PC-3 (cell line): Measurements from ENCODE around the gene PLCB4.

Source experiments
- CTCF ChIP-seq: fragments of 300-600 bp; sonication (generic); conservative IDR thresholded peaks from 2 replicates; pipeline ENCODE4 v1.5.1; 2017; ENCODE audit warnings: antibody characterized with exemption, low read depth, mild to moderate bottlenecking, low read length
- EZH2phosphoT487 ChIP-seq: fragments of 300-600 bp; sonication (generic); IDR thresholded peaks from 2 replicates; pipeline ENCODE4 v1.6.1; 2018; ENCODE audit warnings: mild to moderate bottlenecking, antibody characterized with exemption, low read length, borderline replicate concordance

- TF ChIP-seq CTCF (no peak), EZH2phosphoT487 (no peak)
Measured at GRCh38 chr20:9478771-9479170, 409.9 kb downstream of the PLCB4 start.
